ENCODE measurements around the gene SERPINA5.

- TF ChIP-seq RAD21 (IDR thresholded peaks at IDR 0.05; ENCODE audit: insufficient read depth, low read depth, low read length) (no peak), NFYB (IDR thresholded peaks at IDR 0.05; ENCODE audit: insufficient read depth, low read depth, low read length) (no peak), SMARCA5 (IDR thresholded peaks at IDR 0.05) (no peak), REST (IDR thresholded peaks at IDR 0.05; ENCODE audit: low read depth, low read length) (no peak)
These were observed 34.8 kb downstream of the SERPINA5 start for GRCh38 chr14:94615823-94616570.
